Measurements from ENCODE around the gene PPP1R13L.
"Not testable (repeated sequence)": the region's sequence is repeated elsewhere in the genome, so short reads cannot be mapped to it uniquely, and the experiment has no call there.

PPP1R13L gene

DNA sequence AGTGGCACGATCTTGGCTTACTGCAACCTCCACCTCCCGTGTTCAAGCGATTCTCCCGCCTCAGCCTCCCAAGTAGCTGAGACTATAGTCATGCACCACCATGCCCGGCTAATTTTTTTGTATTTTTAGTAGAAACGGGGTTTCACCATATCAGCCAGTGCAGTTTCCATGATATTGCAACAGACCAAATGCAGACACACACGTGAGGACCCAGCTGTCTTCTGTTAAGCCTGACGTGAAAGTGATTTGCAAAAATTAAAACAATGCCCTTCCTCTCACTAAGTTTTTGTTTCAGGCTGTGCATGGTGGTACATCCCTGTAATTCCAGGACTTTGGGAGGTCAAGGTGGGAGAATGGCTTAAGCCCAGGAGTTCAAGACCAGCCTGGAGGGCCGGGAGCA lies 26.1 kb upstream of the PPP1R13L start:
- DNase-seq: not testable (repeated sequence)

DNA sequence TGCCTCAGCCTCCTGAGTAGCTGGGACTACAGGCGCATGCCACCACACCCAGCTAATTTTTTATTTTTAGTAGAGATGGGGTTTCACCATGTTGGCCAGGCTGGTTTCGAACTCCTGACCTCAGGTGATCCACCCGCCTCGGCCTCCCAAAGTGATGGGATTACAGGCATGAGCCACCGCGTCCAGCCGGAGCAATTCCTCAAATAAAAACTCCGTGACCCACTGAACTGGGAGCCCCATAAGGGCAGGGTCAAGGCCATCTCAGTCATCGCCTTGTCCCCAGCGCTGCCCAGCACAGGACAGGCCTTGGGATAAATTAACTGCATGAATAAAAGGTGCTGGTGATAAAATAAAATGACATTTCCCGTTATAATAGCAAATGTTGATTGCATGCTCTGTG lies 25.0 kb upstream of the PPP1R13L start:
- not testable (repeated sequence) for DNase-seq

DNA sequence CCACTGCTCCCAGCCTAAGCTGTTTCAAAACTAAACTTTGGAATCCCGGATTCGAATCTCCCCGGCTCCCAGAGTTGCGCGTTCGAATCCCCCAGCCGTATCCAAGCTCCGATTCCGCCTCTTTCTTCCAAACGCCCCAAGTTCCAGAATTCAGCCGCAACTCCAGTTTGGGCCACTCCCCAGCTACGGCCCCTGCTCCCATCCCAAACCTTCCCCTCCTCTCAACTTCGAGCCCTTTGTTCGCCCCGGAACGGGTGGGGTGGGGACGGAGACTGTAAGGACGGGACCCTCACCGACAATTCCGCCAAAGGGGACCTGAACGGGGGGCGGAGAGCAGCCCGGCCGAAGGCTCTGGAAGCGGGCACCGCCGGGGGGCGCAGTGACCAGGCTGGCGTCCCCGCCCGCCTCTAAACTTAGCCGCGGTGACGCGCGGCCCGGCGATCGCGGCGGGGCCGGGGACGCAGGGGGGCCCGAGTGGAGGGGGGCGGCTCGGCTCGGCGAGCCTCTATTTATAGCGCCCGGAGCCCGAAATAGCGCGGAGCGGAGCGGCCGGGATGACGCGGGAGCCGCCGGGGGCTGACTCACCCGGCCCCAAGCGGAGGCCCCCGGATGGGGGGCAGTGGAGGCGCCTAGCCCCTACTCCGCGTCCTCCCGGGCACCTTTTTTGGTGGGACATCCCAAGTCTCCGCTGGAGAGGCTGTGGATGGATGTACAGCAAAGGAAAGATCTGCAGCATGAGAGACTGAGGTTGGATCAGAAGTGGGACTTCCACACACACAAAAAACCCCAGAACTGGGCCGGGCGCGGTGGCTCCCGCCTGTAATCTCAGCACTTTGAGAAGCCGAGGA lies 23.7 kb upstream of the PPP1R13L start:
- no peak for DNase-seq

DNA sequence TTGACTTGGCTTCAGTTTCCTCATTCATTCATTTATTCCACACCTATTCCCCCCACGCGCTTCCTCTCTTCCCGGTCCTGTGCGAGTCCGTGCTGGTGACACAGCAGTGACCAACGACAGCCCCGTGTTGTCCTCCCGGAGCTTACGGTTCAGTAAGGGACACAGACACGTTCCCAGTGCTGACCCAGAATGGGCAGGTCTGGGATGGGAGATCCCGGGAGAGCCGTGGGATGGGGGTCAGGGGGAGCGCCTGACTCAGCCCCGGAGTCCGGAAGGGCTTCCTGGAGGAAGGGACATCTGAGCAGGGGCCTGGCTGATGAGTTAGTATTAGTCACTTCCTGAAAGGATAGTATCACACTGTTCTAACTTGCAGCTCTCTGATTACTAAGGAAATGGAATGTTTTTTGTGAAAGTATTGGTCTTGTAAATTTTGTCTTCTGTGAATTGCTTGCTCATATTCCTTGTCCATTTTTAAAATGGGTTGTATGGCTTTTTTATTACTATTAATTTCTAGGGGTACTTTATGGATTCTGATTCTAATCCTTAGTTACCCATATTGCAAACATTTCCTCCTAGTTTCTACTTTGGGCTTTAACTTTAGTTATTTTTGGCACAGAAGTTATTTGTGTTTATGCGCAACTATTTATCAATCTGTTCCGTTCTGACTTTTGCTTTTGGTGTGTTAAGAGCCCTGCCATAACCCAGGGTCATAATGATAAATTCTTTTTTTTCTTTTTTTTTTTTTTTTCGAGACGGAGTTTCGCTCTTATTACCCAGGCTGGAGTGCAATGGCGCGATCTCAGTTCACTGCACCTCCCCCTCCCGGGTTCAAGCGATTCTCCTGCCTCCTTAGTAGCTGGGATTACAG lies 19.6 kb upstream of the PPP1R13L start:
- DNase-seq: no peak

DNA sequence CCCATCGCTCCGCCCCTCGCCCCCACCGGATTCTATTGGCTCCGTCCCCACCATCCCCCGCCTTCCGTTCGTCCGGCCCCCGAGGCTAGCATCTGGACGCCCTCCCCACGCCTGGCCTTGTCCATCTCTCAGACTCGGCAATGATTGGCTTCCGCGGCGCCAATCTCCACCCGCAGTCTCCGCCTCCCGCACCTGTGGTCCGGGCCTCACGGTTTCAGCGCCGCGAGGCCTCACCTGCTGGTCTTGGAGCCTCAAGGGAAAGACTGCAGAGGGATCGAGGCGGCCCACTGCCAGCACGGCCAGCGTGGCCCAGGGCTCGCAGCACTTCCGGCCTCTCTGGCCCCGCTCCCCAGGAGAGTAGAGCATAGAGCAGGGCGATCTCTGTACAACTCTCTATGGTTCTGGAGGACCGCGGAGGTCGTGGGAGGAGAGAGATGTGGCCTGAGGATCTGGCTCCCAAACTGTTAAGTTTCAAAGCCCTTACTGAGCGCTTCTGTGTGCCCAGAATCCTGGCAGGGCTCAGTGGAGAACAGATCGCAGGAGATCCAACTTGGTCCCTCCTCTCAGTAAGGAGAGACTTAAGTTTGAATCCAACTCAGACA lies 18.8 kb upstream of the PPP1R13L start, which contains the start of gene ERCC1:
TSS of gene ERCC1 (minus strand) at position 329 of the 602 bp plus-strand sequence. CDS start 543 bp downstream, outside the sequence.
- peak; percentile 98 to 99 for DNase-seq

DNA sequence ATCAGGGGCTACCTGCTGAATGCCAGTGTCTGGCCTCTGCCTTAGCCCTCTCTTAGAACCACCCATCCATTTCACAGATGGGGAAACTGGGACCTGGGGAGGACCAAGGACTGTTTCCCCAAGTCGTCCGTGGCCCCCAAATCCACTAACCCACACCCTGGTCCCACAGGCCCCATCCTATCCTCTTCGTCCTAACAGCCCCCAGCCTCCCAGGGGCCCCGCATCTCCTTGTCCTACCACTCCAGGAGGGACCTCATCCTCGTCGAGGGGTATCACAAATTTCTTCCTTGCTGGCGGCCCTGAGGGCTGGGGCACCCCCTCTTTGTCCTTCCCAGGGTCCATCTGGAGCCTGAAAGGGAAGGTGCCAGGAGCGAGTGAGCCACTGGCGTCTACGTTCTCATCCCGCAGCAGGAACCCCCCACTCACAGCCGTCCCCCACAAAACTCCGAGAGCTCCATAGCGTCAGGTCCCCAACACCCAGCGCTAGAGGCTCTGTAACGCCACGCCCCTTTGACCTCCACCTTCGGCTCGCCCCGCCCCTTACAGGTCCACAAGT lies 18.2 kb upstream of the PPP1R13L start:
- DNase-seq: no peak

DNA sequence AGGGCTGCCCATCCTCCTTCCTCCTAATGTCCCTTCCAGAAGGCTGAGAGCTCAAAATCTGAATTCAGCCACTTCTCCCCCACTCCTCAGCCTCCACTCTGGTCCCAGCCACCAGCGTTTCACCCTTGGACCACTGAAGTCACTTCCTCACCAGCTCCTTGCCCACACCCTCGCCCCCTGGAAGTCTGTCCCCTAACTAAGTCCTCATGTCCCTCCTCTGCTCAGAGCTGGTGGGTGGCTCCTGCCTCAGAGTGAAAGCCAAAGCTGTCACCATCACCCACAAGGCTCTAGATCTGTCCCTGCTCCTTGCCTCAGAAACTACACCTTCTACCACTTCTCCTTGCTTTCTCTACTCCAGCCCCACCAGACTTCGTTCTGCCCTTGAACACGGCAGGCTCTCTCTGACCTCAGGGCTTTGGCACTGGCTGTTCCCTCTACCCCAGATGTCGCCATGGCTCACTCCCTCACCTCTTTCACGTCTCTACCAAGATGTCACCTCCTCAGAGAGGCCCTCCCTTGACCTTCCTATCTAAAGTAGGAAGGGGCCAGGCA lies 17.2 kb upstream of the PPP1R13L start:
- DNase-seq: no peak

DNA sequence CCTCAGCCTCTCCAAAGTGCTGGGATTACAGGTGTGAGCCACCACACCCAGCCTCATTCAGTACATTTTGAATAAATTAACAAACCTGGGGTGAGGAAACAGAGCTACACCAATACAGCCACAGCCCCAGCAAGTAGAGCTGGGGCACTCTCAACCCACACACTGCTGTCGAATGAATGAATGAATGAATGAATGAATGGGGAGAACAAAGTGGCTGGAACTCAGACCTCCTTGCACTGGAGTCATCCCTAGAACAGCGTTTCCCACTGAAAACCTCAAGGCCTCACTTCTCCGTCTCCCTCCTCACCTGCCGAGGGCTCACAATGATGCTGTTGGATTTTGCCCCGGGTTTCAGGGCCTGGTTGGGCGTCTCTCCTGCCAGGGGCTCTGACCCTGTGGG lies 16.0 kb upstream of the PPP1R13L start:
- no peak for DNase-seq

DNA sequence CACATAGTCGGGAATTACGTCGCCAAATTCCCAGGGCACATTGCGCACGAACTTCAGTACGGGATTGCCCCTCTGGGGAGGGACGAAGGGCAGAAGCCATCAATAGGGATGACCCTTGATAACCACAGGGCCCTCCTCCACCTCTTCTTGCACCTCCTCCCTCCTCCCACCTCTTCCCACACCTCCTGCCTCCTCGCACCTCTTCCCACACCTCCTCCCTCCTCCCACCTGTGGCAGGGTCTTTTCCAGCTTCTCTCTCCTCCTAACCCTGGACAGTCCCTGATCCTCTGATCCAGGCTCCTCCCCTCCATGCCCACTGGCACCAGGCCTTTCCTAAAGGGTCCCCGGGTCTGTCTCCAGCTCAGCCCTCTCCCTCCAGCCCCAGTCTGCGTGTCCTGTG lies 15.5 kb upstream of the PPP1R13L start:
- no peak for DNase-seq

DNA sequence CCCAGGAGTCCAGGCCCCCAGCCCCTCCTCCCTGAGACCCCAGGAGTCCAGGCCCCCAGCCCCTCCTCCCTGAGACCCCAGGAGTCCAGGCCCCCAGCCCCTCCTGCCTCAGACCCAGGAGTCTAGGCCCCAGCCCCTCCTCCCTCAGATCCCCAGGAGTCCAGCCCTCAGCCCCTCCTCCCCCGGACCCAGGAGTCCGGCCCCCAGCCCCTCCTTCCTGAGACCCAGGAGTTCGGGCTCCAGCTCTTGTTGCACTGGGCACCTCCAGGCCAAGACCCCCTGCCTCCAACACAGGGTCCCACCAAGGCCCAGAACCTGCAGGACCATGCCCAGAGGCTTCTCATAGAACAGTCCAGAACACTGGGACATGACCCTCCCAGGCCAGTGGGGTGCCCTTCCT lies 15.0 kb upstream of the PPP1R13L start:
- no peak for DNase-seq

DNA sequence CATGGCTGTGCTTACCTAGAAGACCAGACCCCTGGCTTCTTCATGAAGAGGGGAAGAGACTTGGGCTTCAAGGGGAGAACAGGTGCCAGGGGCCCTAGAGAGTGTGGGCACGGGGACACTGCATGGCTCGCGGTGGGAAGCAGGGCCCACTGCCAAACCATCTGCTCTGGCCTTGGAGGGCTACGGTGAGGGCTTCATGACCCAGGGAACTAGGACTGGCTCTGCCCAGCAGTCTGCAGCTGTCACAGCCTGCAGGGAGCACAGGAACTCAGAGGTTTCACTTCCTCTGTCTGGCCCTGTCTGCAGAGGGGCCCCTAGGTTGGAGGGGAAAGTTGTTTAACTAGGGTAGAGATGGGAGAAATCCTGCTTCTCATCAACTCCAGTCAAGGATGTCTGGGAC lies 14.5 kb upstream of the PPP1R13L start:
- DNase-seq: no peak

DNA sequence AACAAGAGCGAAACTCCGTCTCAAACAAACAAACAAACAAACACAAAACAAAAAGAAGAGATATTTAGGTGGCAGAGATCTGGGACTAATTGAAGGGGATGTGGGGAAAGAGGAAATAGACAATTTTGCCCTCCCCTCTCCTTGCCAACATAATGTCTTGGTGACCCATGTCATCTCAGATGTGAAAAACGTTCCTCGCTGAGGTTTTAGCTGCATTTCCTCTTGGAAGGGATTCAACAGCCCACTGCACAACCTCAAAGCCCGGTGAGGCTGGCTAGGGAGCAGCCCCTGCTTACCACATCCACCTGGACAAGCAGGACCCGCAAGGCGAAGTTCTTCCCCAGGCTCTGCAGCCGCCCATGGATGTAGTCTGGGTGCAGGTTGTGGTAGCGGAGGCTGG lies 13.9 kb upstream of the PPP1R13L start:
- DNase-seq: no peak

DNA sequence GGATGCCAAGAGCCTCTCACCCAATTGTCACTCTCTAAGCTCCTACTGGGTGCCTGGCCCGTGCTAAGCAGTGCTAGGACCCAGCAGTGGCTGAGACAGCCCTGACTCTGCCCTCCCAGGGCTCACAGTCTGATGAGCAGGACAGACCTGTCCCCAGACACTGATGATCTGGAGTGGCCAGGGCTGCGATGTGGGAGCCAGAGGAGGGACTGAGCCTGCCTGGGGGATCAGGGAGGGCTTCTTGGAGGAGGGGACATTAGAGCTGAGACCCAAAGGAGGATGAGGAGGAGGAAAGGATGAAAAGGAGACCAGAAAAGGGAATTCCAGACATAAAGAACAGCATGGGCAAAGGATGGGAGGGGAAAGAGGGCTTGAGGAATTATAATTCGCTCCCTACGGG lies 12.3 kb upstream of the PPP1R13L start:
- no peak for DNase-seq

DNA sequence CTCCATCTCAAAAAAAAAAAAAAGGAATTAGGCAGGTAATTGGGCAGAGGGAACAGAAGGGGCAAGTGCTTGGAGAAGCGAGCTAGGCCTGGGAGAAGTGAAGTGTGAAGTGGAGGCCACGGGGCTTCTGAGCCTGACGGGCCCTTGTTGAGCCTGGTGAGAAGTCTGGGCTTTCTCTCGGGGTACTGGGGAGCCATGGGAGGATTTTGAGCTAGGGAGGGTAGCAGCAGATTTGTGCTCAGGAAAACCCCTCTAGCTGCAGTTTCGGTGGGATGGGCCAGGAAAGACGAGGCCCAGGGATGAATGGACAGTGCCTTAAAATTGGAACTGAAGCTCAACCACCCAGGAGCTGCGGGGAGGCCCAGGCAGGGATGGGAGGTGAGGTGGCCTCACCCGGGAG lies 9.6 kb upstream of the PPP1R13L start:
- no peak for DNase-seq

DNA sequence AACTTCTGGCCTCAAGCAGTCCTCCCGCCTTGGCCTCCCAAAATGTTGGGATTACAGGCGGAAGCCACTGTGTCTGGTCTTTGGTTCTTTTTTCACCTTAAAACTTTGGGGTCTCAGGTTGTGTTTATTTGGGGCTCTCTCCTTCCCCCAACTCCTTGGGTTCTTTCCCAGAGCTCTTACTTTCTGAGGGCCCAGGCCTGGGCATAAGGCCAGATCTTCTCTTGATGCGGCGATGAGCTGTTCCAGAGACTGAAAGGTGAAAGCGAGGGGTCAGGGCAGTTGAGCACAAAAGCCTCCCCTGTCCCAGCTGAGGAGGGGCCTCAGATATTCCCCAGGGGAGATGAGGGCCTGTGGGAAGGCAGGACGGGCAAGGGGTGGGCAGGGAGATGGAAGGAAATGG lies 8.6 kb upstream of the PPP1R13L start:
- DNase-seq: no peak

DNA sequence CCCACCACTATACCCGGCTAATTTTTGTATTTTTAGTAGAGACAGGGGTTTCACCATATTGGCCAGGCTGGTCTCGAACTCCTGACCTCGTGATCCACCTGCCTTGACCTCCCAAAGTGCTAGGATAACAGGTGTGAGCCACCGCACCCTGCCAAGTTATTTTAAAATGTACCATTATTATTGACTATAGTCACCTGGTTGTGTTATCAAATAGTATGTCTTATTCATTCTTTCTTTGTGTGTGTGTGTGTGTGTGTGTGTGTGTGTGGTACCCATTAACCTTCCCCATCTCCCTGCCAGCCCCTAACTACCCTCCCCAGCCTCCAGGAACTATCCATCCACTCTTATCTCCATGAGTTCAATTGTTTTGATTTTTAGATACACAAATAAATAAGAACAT lies 5.5 kb upstream of the PPP1R13L start:
- DNase-seq: not testable (repeated sequence)

DNA sequence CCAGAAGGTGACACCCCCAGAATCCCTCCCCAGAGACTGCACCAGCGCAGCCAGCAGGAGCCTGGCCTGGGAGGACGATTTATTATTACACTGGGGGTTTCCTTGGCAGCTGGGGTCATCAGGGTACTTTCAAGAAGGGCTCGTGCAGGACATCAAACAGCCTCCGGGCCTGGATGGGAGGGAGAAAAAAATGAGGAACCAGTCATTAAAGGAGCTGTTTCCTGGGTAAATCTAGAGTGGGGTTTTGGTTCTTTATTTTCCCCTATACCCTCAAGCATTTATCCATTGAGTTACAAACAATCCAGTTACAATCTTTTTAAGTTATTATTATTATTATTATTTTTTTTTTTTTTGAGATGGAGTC lies 4.7 kb upstream of the PPP1R13L start:
- no peak for DNase-seq

DNA sequence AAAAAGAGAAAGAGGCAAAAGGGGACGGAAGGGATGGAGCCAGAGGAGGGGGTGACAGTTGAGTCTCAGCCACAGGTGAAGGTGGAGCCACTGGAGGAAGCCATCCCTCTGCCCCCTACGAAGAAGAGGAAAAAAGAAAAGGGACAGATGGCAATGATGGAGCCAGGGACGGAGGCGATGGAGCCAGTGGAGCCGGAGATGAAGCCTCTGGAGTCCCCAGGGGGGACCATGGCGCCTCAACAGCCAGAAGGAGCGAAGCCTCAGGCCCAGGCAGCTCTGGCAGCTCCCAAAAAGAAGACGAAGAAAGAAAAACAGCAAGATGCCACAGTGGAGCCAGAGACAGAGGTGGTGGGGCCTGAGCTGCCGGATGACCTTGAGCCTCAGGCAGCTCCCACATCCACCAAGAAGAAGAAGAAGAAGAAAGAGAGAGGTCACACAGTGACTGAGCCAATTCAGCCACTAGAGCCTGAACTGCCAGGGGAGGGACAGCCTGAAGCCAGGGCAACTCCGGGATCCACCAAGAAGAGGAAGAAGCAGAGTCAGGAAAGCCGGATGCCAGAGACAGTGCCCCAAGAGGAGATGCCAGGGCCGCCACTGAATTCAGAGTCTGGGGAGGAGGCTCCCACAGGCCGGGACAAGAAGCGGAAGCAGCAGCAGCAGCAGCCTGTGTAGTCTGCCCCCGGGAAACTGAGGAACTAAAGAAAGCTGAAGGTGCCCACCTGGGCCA lies 4.1 kb upstream of the PPP1R13L start:
- DNase-seq: no peak

DNA sequence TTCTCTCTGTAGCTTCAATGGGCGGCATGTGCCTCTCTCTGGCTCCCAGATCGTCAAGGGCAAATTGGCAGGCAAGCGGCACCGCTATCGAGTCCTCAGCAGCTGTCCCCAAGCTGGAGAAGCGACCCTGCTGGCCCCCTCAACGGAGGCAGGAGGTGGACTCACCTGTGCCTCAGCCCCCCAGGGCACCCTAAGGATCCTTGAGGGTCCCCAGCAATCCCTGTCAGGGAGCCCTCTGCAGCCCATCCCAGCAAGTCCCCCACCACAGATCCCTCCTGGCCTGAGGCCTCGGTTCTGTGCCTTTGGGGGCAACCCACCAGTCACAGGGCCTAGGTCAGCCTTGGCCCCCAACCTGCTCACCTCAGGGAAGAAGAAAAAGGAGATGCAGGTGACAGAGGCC lies 3.3 kb upstream of the PPP1R13L start:
- DNase-seq: no peak

DNA sequence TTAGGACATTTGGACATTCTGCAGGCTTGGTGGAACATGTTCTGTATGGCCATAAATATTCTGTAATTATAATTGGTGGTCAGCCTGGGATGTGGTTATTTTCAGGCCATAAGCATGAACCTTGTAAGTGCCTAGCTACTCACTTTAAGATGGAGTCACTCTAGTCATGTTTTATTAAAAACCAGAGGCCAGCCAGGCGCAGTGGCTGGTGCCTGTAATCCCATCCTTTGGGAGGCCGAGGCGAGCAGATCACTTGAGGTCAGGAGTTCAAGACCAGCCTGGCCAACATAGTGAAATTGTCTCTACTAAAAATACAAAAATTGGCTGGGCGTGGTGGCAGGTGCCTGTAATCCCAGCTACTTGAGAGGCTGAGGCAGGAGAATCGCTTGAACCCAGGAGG lies 2.7 kb upstream of the PPP1R13L start:
- not testable (repeated sequence) for DNase-seq

DNA sequence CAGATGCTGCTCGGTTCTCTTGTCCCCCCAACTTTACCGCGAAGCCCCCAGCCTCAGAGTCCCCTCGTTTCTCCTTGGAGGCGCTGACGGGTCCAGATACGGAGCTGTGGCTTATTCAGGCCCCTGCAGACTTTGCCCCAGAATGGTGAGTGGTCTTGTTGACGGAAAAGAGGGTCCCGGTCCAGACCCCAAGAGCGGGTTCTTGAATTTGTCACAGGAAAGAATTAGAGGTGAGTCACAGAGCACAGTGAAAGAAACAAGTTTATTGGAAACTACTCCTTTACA lies 2.2 kb upstream of the PPP1R13L start:
- no peak for DNase-seq
